SK-N-SH treated with all-trans-retinoic acid at 6 μM for 48 hours (cell line): Measurements from ENCODE around the gene RALBP1.
A peak's percentile ranks its signal among the peaks of the same experiment; 100 is the strongest.

Experiments
- BACH2 ChIP-seq: fragments of 250-450 bp; sonication (Bioruptor Pico); IDR thresholded peaks from 2 replicates; pipeline ENCODE4 v1.9.0; 2021; ENCODE audit warnings: mild to moderate bottlenecking, borderline replicate concordance
- CSDC2 ChIP-seq: fragments of 250-450 bp; sonication (Bioruptor Pico); IDR thresholded peaks from 2 replicates; pipeline ENCODE4 v1.5.0; 2020; ENCODE audit warnings: mild to moderate bottlenecking, moderate library complexity
- GLIS3 ChIP-seq: fragments of 250-450 bp; sonication (Bioruptor Pico); IDR thresholded peaks from 2 replicates; pipeline ENCODE4 v1.5.0; 2020; ENCODE audit warnings: mild to moderate bottlenecking, moderate library complexity
- OSR1 ChIP-seq: fragments of 250-450 bp; sonication (Bioruptor Pico); IDR thresholded peaks from 2 replicates; pipeline ENCODE4 v1.8.0; 2022; ENCODE audit warnings: moderate library complexity, mild to moderate bottlenecking, inconsistent platforms
- TOX ChIP-seq: fragments of 250-450 bp; sonication (Bioruptor Pico); IDR thresholded peaks from 2 replicates; pipeline ENCODE4 v1.8.0; 2021; ENCODE audit warnings: mild to moderate bottlenecking, moderate library complexity, borderline replicate concordance
- ZC3H10 ChIP-seq: fragments of 250-450 bp; sonication (Bioruptor Pico); IDR thresholded peaks from 2 replicates; pipeline ENCODE4 v1.5.1; 2021; ENCODE audit warnings: mild to moderate bottlenecking, moderate library complexity
- ZFP30 ChIP-seq: fragments of 450-650 bp; formaldehyde crosslinking; IDR thresholded peaks from 2 replicates; pipeline ENCODE4 v1.5.0; 2022; ENCODE audit warnings: mild to moderate bottlenecking, moderate library complexity
- ZNF565 ChIP-seq: fragments of 450-650 bp; formaldehyde crosslinking; conservative IDR thresholded peaks from 2 replicates; pipeline ENCODE4 v1.5.0; 2020; ENCODE audit warnings: low read depth, mild to moderate bottlenecking, moderate library complexity
- ZNF70 ChIP-seq: fragments of 450-650 bp; formaldehyde crosslinking; IDR thresholded peaks from 2 replicates; pipeline ENCODE4 v1.5.0; 2020; ENCODE audit warnings: mild to moderate bottlenecking, moderate library complexity
- TF ChIP-seq, protein P1 (sequence below): fragments of 250-450 bp; sonication (Bioruptor Pico); IDR thresholded peaks from 2 replicates; pipeline ENCODE4 v1.8.0; 2021; ENCODE audit warnings: low read depth, mild to moderate bottlenecking, moderate library complexity, borderline replicate concordance
- TF ChIP-seq, protein P2 (sequence below): fragments of 250-450 bp; sonication (Bioruptor Pico); IDR thresholded peaks from 2 replicates; pipeline ENCODE4 v1.8.0; 2020; ENCODE audit warnings: mild to moderate bottlenecking, moderate library complexity, borderline replicate concordance
- TF ChIP-seq, protein P3 (sequence below): fragments of 250-450 bp; sonication (Bioruptor Pico); IDR thresholded peaks from 2 replicates; pipeline ENCODE4 v1.5.1; 2020; ENCODE audit warnings: low read depth, mild to moderate bottlenecking, moderate library complexity

DNA sequence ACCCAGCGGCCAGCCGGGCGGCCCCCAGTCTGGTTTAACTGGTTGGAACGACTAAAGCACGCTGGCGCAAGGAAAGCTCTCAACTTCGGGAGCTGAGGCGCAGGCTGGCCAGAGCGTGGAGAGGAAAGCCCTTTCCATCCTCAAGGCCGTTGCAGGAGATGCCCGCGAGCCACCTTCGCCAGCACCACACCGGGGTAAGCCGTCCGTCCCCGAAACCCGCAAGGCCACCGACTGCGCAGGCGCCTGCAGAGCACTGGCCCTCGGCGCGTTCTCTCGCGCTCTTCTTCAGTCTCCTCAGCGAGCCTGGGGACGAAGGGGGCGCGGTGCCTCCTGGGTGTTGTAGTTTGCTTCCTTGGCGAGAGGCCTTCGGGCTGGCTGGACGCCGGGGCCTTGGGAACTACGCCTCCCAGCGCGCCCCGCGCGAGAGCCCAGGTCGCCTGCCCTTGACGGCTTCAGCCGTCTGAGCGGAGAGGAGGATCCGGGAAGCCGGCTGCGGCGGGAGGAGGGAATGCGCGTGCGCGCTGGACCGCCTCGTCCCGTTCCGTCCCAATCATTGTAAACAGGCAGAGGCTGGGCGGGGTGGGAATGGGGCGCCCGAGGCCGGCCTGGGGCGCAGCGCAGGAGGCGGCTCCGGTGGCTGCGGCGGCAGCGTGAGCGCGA, at the start of gene RALBP1:
- TF ChIP-seq ZNF70 (no peak), GLIS3 (no peak), CSDC2 (no peak), BACH2 (CRISPR knock-in tag) (no peak), ZNF565 (CRISPR knock-in tag) (no peak), TOX (CRISPR knock-in tag) (no peak), ZFP30 (CRISPR knock-in tag) (no peak), ZC3H10 (CRISPR knock-in tag) (no peak), OSR1 (CRISPR knock-in tag) (no peak)
- TF ChIP-seq, protein P1, sequence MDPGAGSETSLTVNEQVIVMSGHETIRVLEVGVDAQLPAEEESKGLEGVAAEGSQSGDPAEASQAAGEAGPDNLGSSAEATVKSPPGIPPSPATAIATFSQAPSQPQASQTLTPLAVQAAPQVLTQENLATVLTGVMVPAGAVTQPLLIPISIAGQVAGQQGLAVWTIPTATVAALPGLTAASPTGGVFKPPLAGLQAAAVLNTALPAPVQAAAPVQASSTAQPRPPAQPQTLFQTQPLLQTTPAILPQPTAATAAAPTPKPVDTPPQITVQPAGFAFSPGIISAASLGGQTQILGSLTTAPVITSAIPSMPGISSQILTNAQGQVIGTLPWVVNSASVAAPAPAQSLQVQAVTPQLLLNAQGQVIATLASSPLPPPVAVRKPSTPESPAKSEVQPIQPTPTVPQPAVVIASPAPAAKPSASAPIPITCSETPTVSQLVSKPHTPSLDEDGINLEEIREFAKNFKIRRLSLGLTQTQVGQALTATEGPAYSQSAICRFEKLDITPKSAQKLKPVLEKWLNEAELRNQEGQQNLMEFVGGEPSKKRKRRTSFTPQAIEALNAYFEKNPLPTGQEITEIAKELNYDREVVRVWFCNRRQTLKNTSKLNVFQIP (CRISPR knock-in tag), result no peak
- TF ChIP-seq, protein P2, sequence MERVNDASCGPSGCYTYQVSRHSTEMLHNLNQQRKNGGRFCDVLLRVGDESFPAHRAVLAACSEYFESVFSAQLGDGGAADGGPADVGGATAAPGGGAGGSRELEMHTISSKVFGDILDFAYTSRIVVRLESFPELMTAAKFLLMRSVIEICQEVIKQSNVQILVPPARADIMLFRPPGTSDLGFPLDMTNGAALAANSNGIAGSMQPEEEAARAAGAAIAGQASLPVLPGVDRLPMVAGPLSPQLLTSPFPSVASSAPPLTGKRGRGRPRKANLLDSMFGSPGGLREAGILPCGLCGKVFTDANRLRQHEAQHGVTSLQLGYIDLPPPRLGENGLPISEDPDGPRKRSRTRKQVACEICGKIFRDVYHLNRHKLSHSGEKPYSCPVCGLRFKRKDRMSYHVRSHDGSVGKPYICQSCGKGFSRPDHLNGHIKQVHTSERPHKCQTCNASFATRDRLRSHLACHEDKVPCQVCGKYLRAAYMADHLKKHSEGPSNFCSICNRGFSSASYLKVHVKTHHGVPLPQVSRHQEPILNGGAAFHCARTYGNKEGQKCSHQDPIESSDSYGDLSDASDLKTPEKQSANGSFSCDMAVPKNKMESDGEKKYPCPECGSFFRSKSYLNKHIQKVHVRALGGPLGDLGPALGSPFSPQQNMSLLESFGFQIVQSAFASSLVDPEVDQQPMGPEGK (CRISPR knock-in tag), result peak; percentile 82
- TF ChIP-seq, protein P3, sequence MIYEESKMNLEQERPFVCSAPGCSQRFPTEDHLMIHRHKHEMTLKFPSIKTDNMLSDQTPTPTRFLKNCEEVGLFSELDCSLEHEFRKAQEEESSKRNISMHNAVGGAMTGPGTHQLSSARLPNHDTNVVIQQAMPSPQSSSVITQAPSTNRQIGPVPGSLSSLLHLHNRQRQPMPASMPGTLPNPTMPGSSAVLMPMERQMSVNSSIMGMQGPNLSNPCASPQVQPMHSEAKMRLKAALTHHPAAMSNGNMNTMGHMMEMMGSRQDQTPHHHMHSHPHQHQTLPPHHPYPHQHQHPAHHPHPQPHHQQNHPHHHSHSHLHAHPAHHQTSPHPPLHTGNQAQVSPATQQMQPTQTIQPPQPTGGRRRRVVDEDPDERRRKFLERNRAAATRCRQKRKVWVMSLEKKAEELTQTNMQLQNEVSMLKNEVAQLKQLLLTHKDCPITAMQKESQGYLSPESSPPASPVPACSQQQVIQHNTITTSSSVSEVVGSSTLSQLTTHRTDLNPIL, result no peak
